Endothelial cell of umbilical vein (primary cell): ENCODE measurements around the gene LRRC74B. TPM values are rescaled to one million over a fixed set of nuclear protein-coding genes. Genes with fewer than 3 reads are reported as not detected.

Experiments
- BruUV-seq: library from RNA; stranded (reverse); fragments of 400-500 nt; replicated peaks from 2 replicates; lab custom pipeline; 2021; lab: Mats Ljungman, UMichigan
- CTCF ChIA-PET: fragments of 300-600, 350-600 bp; sonication (Branson Sonifier 250); formaldehyde crosslinking; loops from one replicate; lab custom pipeline; 2021; ENCODE audit warnings: antibody characterized with exemption, inconsistent platforms; lab: Charles Lee
- POLR2A ChIA-PET: fragments of 300-600, 350-600 bp; sonication (Branson Sonifier 250); formaldehyde crosslinking; loops from one replicate; lab custom pipeline; 2021; ENCODE audit warnings: antibody characterized with exemption, inconsistent platforms; lab: Charles Lee
- DNase-seq: peaks from one replicate; pipeline ENCODE4 v3.0.0-alpha.2; 2011; ENCODE audit warnings: low read depth, low spot score
- FAIRE-seq: peaks from 2 replicates; lab custom pipeline; 2011; peaks lifted over from hg19 to GRCh38; lab: Jason Lieb, UNC
- H2AFZ ChIP-seq: 2 replicates; pipeline ENCODE4 v1.6.0; 2012; ENCODE audit warnings: low read depth, low read length, control low read depth, inconsistent platforms
- H3K27ac ChIP-seq: 2 replicates; pipeline ENCODE4 v1.5.1; 2011; ENCODE audit warnings: low read depth, mild to moderate bottlenecking, control low read depth, low read length, moderate library complexity; ENCODE audit not compliant: insufficient read depth
- H3K27me3 ChIP-seq, 2 experiments: 2 replicates each; pipeline versions ENCODE4 v1.6.0 to v1.6.1; 2011; ENCODE audit warnings: low read length in 2 of 2, mixed read lengths in 1 of 2; ENCODE audit not compliant: control insufficient read depth in 2 of 2, insufficient read depth in 2 of 2
- H3K36me3 ChIP-seq, 2 experiments: 2 replicates in 1 of 2; 3 replicates in 1 of 2; pipeline ENCODE4 v1.5.1; 2011; ENCODE audit warnings: low read length in 2 of 2, mild to moderate bottlenecking in 1 of 2, moderate library complexity in 1 of 2; ENCODE audit not compliant: control insufficient read depth in 2 of 2, insufficient read depth in 2 of 2; ENCODE audit errors: extremely low read depth in 1 of 2
- H3K4me1 ChIP-seq: 3 replicates; pipeline ENCODE4 v1.5.1; 2011; ENCODE audit warnings: mild to moderate bottlenecking, low read length; ENCODE audit not compliant: control insufficient read depth, insufficient read depth; ENCODE audit errors: extremely low read depth
- H3K4me2 ChIP-seq: 2 replicates; pipeline ENCODE4 v1.6.1; 2011; ENCODE audit warnings: low read length, control low read depth, mixed read lengths; ENCODE audit not compliant: insufficient read depth
- H3K4me3 ChIP-seq, 3 experiments: fragments of 200-600 bp in 1 of 3; sonication (generic), shearing (Covaris generic) in 1 of 3; replicated peaks in 1 of 3; 2 replicates each; pipeline ENCODE4 v1.5.1; 2011 to 2016; ENCODE audit warnings: control low read depth in 3 of 3, low read length in 3 of 3, mild to moderate bottlenecking in 2 of 3, inconsistent platforms in 1 of 3, low read depth in 1 of 3, moderate library complexity in 1 of 3; ENCODE audit not compliant: insufficient read depth in 1 of 3
- H3K79me2 ChIP-seq: 2 replicates; pipeline ENCODE4 v1.6.0; 2012; ENCODE audit warnings: low read length, inconsistent platforms; ENCODE audit not compliant: control insufficient read depth, insufficient read depth
- H3K9ac ChIP-seq: replicated peaks from 2 replicates; pipeline ENCODE3; 2011; ENCODE audit warnings: low read length, control low read depth; ENCODE audit not compliant: insufficient read depth; ENCODE audit errors: extremely low read depth
- H3K9me1 ChIP-seq: replicated peaks from 3 replicates; pipeline ENCODE4 v1.6.0; 2011; ENCODE audit warnings: mild to moderate bottlenecking, low read length; ENCODE audit not compliant: control insufficient read depth, insufficient read depth; ENCODE audit errors: extremely low read depth
- H3K9me3 ChIP-seq: replicated peaks from 2 replicates; pipeline ENCODE4 v1.5.1; 2012; ENCODE audit warnings: low read length, inconsistent platforms; ENCODE audit not compliant: control insufficient read depth, insufficient read depth
- H4K20me1 ChIP-seq: replicated peaks from 2 replicates; pipeline ENCODE3; 2011; ENCODE audit warnings: mild to moderate bottlenecking, low read length; ENCODE audit not compliant: control insufficient read depth, insufficient read depth; ENCODE audit errors: extremely low read depth
- CTCF ChIP-seq, 2 donors: IDR thresholded peaks; 1 replicate in 1 of 2; 2 replicates in 1 of 2; pipeline ENCODE4 v1.5.1; 2011; ENCODE audit warnings: low read length in 2 of 2, mild to moderate bottlenecking in 2 of 2, moderate library complexity in 2 of 2, control low read depth in 1 of 2, inconsistent platforms in 1 of 2, low read depth in 1 of 2; ENCODE audit not compliant: insufficient read depth in 1 of 2; ENCODE audit errors: extremely low read depth in 1 of 2
- EZH2 ChIP-seq: IDR thresholded peaks from 2 replicates; pipeline ENCODE4 v1.6.1; 2012; ENCODE audit warnings: borderline replicate concordance, low read depth, mild to moderate bottlenecking, moderate library complexity, low read length, inconsistent platforms; ENCODE audit not compliant: severe bottlenecking
- FOS ChIP-seq: IDR thresholded peaks from 2 replicates; pipeline ENCODE4 v1.6.1; 2011; ENCODE audit warnings: mild to moderate bottlenecking, low read length, moderate library complexity, borderline replicate concordance; ENCODE audit not compliant: insufficient read depth
- GATA2 ChIP-seq: IDR thresholded peaks from 2 replicates; pipeline ENCODE4 v1.7.0; 2011; ENCODE audit warnings: low read depth, mild to moderate bottlenecking, moderate library complexity, mixed read lengths, low read length; ENCODE audit not compliant: insufficient read length, insufficient read depth
- JUN ChIP-seq: IDR thresholded peaks from 2 replicates; pipeline ENCODE4 v1.6.1; 2011; ENCODE audit warnings: borderline replicate concordance, low read depth; ENCODE audit not compliant: insufficient read length, insufficient read depth
- MAX ChIP-seq: IDR thresholded peaks from 2 replicates; pipeline ENCODE4 v1.6.1; 2011; ENCODE audit not compliant: insufficient read depth, insufficient read length
- MYC ChIP-seq: IDR thresholded peaks from one replicate; pipeline ENCODE4 v1.6.1; 2011; ENCODE audit warnings: mild to moderate bottlenecking, low read depth, low read length
- POLR2A ChIP-seq: IDR thresholded peaks from 2 replicates; pipeline ENCODE4 v1.6.1; 2012; ENCODE audit warnings: low read depth, mild to moderate bottlenecking, control low read depth, low read length
- POLR2AphosphoS5 ChIP-seq: IDR thresholded peaks from 2 replicates; pipeline ENCODE4 v1.6.1; 2012; ENCODE audit warnings: low read depth, mild to moderate bottlenecking, control low read depth, low read length, moderate library complexity; ENCODE audit not compliant: insufficient read depth
- dilution Hi-C: fragments of 300-500 bp; cut with MboI; formaldehyde crosslinking; loops from one replicate; pipeline ENCODE4 v1.15.0; 2019; ENCODE audit warnings: low sequenced_read_pairs; ENCODE audit not compliant: extremely low pct_ligation_motif_present
- intact Hi-C: fragments of 100-400 bp; cut with micrococcal nuclease; formaldehyde crosslinking; loops from one replicate; pipeline ENCODE4 v1.10.0; 2022
- polyA plus RNA-seq, 4 experiments: library from polyadenylated mRNA; depleted of rRNA in 3 of 4; stranded (reverse) in 3 of 4; unstranded in 1 of 4; fragments of >200 nt; gene quantifications; 2 replicates each; pipeline versions ENCODE4 v1.2.1 to v1.2.3, GENCODE V29; 2011 to 2012; ENCODE audit warnings: missing spikeins in 1 of 4
- total RNA-seq: library from RNA; stranded (reverse); gene quantifications from 2 replicates; pipeline ENCODE4 v1.2.3, GENCODE V29; 2021

LRRC74B gene
- total and polyA plus RNA-seq, 2 donors (not counting 3 experiments of a cell fraction or from before 2014, with no cell fraction given) = not detected

- Histone ChIP-seq H3K9me3 (no peaks in the 10 kb centered on the region), H3K27ac (no peak overlapping the region), H2AFZ (no peak overlapping the region), H3K36me3 (no peaks in the 10 kb centered on the region), H3K9ac (no peak overlapping the region), H3K79me2 (no peaks in the 10 kb centered on the region), H3K4me3 (no peak overlapping the region), H3K9me1 (no peaks in the 10 kb centered on the region), H3K27me3 (no peaks in the 10 kb centered on the region), H4K20me1 (no peaks in the 10 kb centered on the region), H3K4me2 (no peak overlapping the region), H3K4me1 (peaks cover 13% of the 10 kb centered on the region)
- intact Hi-C loops (no loop called here), dilution Hi-C loops (no loop called here)
- ChIA-PET POLR2A (no interaction called here), CTCF (interaction anchor here (0.7 to 1.4 kb wide), 2 partner anchors 9 to 10 kb away, joined by 3 to 6 read pairs; partner anchors contain the start of gene THAP7)
- DNase-seq (no peak), FAIRE-seq (no peak)
- TF ChIP-seq EZH2 = no peak
- TF ChIP-seq CTCF (IDR thresholded peaks at IDR 0.05; ENCODE audit: extremely low read depth in 1 of 2, insufficient read depth in 1 of 2, low read depth in 1 of 2, low read length in 2 of 2) = no peak
- TF ChIP-seq MAX = no peak
- no peak for TF ChIP-seq FOS
- TF ChIP-seq POLR2A = no peak
- TF ChIP-seq POLR2AphosphoS5 = no peak
- no peak for TF ChIP-seq GATA2
- TF ChIP-seq JUN = no peak
- no peak for TF ChIP-seq MYC
- BruUV-seq = no TSS peak
These were observed 33.0 kb upstream of the LRRC74B start for GRCh38 chr22:21012446-21013407.
